Measurements from ENCODE around the gene CDC25A.

GRCh38 chr3:48215876-48216275 lies 27.7 kb upstream of the CDC25A start:
- TF ChIP-seq RFX5 (IDR thresholded peaks at IDR 0.05) (no peak), CTCF (IDR thresholded peaks at IDR 0.05) (no peak), ZFP36 (IDR thresholded peaks at IDR 0.05; ENCODE audit: borderline replicate concordance, partially characterized antibody) (no peak), EP300 (IDR thresholded peaks at IDR 0.05) (no peak), ZNF302 (CRISPR knock-in tag; IDR thresholded peaks at IDR 0.05) (no peak), REST (IDR thresholded peaks at IDR 0.05) (no peak), RAD21 (conservative IDR thresholded peaks at IDR 0.05 in 1 of 2, IDR thresholded peaks at IDR 0.05 in 1 of 2) (no peak)
